ENCODE results near the gene RAB44. TPM values are rescaled to one million over a fixed set of nuclear protein-coding genes. Genes with fewer than 3 reads are reported as not detected.

Gene RAB44
- total and polyA plus RNA-seq, 2 experiments from 2014 or later = not detected

DNA sequence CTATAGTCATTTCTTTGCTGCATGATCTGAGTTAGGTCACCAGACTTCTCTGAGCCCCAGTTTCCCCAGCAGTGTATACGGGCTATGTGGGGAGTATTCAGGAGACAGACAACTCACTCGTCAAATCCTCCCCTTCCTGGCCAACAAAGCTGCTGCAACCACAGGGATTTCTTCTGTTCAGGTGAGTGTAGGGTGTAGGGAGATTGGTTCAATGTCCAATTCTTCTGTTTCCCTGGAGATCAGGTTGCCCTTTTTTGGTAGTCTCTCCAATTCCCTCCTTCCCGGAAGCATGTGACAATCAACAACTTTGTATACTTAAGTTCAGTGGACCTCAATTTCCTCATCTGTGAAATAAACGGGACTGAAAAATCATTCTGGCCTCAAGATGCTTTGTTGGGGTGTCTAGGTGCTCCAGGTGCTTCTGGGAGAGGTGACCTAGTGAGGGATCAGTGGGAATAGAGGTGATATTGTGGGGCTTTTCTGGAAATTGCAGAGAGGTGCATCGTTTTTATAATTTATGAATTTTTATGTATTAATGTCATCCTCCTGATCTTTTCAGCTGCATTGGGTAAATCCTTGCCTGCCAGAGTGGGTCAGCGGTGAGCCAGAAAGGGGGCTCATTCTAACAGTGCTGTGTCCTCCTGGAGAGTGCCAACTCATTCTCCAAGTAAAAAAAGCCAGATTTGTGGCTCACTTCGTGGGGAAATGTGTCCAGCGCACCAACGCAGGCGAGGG is 19.7 kb upstream of the RAB44 start:
- Histone ChIP-seq H3K4me1 (ENCODE audit: insufficient read depth) (peaks cover 35% of the 10 kb centered on the region), H3K4me3 (no peak overlapping the region), H3K27me3 (no peaks in the 10 kb centered on the region), H4K20me1 (ENCODE audit: insufficient read depth, poor library complexity, severe bottlenecking) (peaks cover 34% of the 10 kb centered on the region), H3K4me2 (peak overlapping the region; percentile 80), H3K79me2 (peaks cover 36% of the 10 kb centered on the region), H3K9me2 (replicated peaks; ENCODE audit: insufficient read depth) (no peaks in the 10 kb centered on the region), H3K9me3 (ENCODE audit: low read depth) (no peaks in the 10 kb centered on the region), H2AFZ (no peak overlapping the region), H3K36me3 (replicated peaks; ENCODE audit: insufficient read depth, low read depth) (no peaks in the 10 kb centered on the region), H3K27ac (peak overlapping the region; percentile 91)
- WGBS (ENCODE audit: low lambda C conversion rate, missing lambda C conversion rate) = 28% methylated on average over 10 of the region's 10 CpGs
- no peak for TF ChIP-seq EZH2phosphoT487 (IDR thresholded peaks at IDR 0.05; ENCODE audit: low read depth, severe bottlenecking, unreplicated experiment)
- TF ChIP-seq EZH2 (IDR thresholded peaks at IDR 0.05; ENCODE audit: borderline replicate concordance) = no peak
- TF ChIP-seq, protein P1, sequence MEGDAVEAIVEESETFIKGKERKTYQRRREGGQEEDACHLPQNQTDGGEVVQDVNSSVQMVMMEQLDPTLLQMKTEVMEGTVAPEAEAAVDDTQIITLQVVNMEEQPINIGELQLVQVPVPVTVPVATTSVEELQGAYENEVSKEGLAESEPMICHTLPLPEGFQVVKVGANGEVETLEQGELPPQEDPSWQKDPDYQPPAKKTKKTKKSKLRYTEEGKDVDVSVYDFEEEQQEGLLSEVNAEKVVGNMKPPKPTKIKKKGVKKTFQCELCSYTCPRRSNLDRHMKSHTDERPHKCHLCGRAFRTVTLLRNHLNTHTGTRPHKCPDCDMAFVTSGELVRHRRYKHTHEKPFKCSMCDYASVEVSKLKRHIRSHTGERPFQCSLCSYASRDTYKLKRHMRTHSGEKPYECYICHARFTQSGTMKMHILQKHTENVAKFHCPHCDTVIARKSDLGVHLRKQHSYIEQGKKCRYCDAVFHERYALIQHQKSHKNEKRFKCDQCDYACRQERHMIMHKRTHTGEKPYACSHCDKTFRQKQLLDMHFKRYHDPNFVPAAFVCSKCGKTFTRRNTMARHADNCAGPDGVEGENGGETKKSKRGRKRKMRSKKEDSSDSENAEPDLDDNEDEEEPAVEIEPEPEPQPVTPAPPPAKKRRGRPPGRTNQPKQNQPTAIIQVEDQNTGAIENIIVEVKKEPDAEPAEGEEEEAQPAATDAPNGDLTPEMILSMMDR (IDR thresholded peaks at IDR 0.05; ENCODE audit: poor library complexity) = no peak
- DNase-seq (ENCODE audit: low spot score) = peak; percentile 44

DNA sequence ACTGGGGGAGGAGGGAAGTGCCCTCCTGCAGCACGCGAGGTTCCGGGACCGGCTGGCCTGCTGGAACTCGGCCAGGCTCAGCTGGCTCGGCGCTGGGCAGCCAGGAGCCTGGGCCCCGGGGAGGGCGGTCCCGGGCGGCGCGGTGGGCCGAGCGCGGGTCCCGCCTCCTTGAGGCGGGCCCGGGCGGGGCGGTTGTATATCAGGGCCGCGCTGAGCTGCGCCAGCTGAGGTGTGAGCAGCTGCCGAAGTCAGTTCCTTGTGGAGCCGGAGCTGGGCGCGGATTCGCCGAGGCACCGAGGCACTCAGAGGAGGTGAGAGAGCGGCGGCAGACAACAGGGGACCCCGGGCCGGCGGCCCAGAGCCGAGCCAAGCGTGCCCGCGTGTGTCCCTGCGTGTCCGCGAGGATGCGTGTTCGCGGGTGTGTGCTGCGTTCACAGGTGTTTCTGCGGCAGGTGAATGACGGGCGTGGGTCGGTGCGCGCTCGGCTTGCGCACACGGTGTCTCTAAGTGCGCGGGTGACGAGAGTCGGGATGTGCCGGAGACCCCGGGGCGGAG is 19.1 kb upstream of the RAB44 start, which contains the start of gene CDKN1A:
TSS of gene CDKN1A (plus strand) at position 227 of the 555 bp plus-strand sequence. CDS start 5,388 bp downstream, outside the sequence.
- H3K9me3 ChIP-seq (ENCODE audit: low read depth) = no peaks in the 10 kb centered on the region
- peak within 1 kb of the TSS; percentile 80 for H3K4me2 ChIP-seq
- H3K4me1 ChIP-seq (ENCODE audit: insufficient read depth) = peaks cover 38% of the 10 kb centered on the region
- TF ChIP-seq EZH2phosphoT487 (IDR thresholded peaks at IDR 0.05; ENCODE audit: low read depth, severe bottlenecking, unreplicated experiment) (no peak), EZH2 (IDR thresholded peaks at IDR 0.05; ENCODE audit: borderline replicate concordance) (no peak)
- TF ChIP-seq, protein P1 (IDR thresholded peaks at IDR 0.05; ENCODE audit: poor library complexity) = no peak
- H3K27me3 ChIP-seq = no peaks in the 10 kb centered on the region
- H3K36me3 ChIP-seq (replicated peaks; ENCODE audit: insufficient read depth, low read depth) = no peaks in the 10 kb centered on the region
- H3K9me2 ChIP-seq (replicated peaks; ENCODE audit: insufficient read depth) = no peaks in the 10 kb centered on the region
- peak within 1 kb of the TSS; percentile 83 for H3K4me3 ChIP-seq
- H4K20me1 ChIP-seq (ENCODE audit: insufficient read depth, poor library complexity, severe bottlenecking) = peaks cover 41% of the 10 kb centered on the region
- whole genome bisulfite sequencing (ENCODE audit: low lambda C conversion rate, missing lambda C conversion rate) = 1% methylated on average over 45 of the region's 63 CpGs
- H3K79me2 ChIP-seq = peaks cover 42% of the 10 kb centered on the region
- H3K27ac ChIP-seq = peak within 1 kb of the TSS; percentile 94
- DNase-seq (ENCODE audit: low spot score) = peak; percentile 97
- peak within 1 kb of the TSS; percentile 9 for H2AFZ ChIP-seq

DNA sequence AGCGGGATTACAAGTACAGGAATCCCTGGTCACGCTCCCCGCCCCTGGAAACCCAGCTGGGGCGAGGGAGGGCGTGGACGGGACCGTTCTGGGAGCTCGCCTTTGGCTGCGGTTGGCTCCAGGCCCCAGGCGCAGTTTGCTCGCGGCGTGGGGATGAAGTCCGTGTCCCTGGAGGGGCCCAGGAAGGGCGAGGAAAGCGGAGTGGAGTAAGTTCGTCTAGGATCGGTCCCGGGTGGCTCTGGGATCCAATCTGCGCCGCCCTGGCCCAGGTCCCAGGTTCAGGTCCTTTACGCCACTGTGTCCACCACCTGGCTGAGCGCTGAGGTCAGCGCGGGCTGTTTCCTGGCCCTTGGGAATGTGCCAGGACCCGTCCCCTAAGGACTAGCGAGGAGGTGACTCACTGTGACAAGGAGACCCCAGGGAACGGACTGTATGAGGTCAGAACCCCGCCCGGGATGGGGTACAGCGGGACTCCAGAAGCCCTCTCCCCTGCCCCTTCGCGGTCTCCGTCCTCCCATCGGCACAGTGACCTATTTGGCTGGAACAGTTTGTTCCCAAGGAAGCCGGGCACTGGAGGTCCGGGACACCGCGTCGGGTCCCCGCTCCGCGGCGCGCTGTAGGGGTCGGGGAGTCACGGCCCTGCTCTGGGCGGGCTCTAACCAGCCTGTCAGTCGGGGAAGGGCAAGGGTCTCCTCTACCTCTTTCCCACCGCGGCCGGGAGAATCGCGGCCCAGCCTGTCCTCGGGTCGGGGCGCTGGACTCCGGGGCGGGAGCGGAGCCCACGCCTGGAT is 18.4 kb upstream of the RAB44 start:
- Histone ChIP-seq H3K4me2 (peak overlapping the region; percentile 80), H3K27me3 (no peaks in the 10 kb centered on the region), H3K36me3 (replicated peaks; ENCODE audit: insufficient read depth, low read depth) (no peaks in the 10 kb centered on the region), H2AFZ (peak overlapping the region; percentile 9), H3K9me3 (ENCODE audit: low read depth) (no peaks in the 10 kb centered on the region), H3K4me1 (ENCODE audit: insufficient read depth) (peaks cover 38% of the 10 kb centered on the region), H3K27ac (peak overlapping the region; percentile 94), H3K9me2 (replicated peaks; ENCODE audit: insufficient read depth) (no peaks in the 10 kb centered on the region), H3K79me2 (peaks cover 49% of the 10 kb centered on the region), H3K4me3 (peak overlapping the region; percentile 83), H4K20me1 (ENCODE audit: insufficient read depth, poor library complexity, severe bottlenecking) (peaks cover 47% of the 10 kb centered on the region)
- no peak for TF ChIP-seq EZH2 (IDR thresholded peaks at IDR 0.05; ENCODE audit: borderline replicate concordance)
- TF ChIP-seq, protein P1 (IDR thresholded peaks at IDR 0.05; ENCODE audit: poor library complexity) = no peak
- TF ChIP-seq EZH2phosphoT487 (IDR thresholded peaks at IDR 0.05; ENCODE audit: low read depth, severe bottlenecking, unreplicated experiment) = no peak
- peak; percentile 71 for DNase-seq (ENCODE audit: low spot score)
- under 1% methylated on average over 55 of the region's 61 CpGs for WGBS (ENCODE audit: low lambda C conversion rate, missing lambda C conversion rate)

All from hepatocyte (in vitro differentiated cells).